GF-D8 (cell line): ENCODE results near the gene GPR37.

Experiments
- DNase-seq: peaks from one replicate; lab custom pipeline; 2025; lab: John Stamatoyannopoulos, UW

Gene GPR37

DNA sequence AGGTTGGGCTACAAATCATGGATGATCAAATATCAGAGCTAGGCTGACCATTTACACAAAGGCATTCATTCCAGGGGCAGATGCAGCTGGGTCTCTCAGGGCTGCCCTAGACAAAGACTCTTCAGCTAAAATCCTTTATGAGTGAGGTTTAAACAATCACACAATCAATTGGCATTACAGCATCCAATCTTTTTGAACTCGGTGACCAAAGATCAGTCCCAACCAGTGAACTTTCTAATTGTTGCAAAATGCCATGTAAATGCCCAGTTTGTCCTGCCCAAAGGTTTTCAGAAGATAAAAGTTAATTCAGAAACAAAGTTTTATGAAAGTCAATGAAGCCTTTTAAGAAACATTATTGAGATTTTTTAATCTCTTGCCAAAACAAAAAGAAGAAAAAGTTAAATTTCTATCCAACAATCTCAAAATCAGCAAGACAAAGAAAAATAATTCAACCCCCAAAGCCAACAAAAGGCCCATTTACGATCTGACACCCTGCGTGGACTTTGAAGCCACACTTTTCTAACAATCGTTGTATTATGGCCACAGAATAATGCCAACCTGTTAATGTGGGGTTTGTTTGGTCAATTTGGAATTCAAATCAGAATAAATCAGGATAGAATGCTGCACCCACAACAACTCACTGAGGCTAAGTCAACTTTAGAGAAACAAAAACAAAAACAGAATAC is 40.9 kb downstream of the GPR37 start:
- no peak for DNase-seq

- DNase-seq: no peak
These were observed 41.5 kb downstream of the GPR37 start for GRCh38 chr7:124724079-124724478.

GRCh38 chr7:124723012-124723411 is 42.6 kb downstream of the GPR37 start:
- no peak for DNase-seq

GRCh38 chr7:124722292-124722691 is 43.3 kb downstream of the GPR37 start:
- DNase-seq: no peak

DNA sequence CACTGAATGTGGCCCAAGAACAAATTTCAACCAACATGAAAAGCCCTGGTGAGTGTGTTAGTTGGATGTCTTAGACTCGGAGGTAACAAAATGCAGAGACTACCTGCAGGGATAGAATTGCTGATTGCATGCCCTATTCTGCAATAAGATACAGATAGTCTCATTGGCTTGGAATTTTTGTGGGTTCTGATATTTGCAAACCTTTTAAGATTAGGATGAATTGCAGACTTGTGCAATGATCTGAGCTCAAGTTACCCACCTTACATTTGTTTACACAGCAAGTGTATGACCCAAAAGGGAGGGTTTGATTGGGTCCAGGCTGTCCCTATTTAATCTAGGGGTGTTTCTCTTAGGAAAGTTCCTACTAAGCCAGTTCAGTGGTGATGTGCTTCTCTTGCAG is 45.4 kb downstream of the GPR37 start:
- no peak for DNase-seq

GRCh38 chr7:124718032-124718766 is 47.4 kb downstream of the GPR37 start:
- no peak for DNase-seq

DNA sequence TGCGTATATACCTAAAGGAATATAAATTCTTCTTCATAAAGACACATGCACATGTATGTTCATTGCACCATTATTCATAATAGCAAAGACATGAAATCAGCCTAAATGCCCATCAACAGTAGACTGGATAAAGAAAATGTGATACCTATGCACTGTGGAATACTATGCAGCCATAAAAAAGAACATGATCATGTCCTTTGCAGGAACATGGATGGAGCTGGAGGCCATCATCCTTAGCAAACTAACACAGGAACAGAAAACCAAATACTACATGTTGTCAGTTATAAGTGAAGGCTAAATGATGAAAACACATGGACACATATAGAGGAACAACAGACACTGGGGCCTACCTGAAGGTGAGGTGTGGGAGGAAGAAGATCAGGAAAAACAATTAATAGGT is 48.7 kb downstream of the GPR37 start:
- DNase-seq: no peak

GRCh38 chr7:124713086-124713485 is 52.5 kb downstream of the GPR37 start:
- no peak for DNase-seq

GRCh38 chr7:124712017-124712416 is 53.6 kb downstream of the GPR37 start:
- no peak for DNase-seq

GRCh38 chr7:124702385-124702784 is 63.2 kb downstream of the GPR37 start:
- no peak for DNase-seq

GRCh38 chr7:124701955-124702354 is 63.6 kb downstream of the GPR37 start:
- DNase-seq: no peak

DNA sequence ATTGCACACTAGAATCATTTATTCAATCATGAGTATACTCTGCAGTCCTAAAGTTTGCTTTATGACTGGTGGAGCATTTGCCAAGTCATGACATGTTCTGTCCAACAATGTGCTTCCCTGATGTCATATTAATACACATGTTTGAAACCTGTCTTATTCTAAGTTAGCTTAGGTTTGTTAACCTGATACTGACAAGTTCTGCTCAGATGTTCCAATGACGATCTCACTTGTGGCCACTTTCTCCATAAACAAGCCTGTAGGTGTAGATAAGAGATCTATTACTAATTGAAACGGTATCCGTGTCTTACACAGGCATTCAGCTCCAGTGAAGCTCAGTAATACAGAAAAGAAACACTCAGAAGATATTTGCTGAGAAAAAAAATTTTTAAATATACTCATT is 64.9 kb downstream of the GPR37 start:
- DNase-seq: no peak

DNA sequence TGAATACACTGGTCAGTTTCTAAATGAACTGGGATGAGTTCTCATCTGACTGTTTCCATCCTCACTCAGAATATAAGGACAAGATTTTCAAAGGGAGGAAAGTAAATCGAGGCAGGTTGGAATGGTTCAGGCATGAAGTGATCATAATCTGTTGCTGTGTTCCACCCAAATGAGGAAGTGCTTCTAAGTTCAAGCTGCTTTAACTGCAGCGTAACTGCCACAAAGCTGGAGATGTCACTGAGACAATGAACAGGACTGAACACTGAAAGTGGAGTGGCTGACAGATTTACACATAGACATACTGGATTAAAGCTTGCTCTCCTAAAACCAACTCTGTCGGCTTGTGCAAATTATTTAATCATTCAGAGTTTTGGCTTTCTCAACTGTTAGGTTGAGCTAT is 66.6 kb downstream of the GPR37 start:
- no peak for DNase-seq

GRCh38 chr7:124697746-124698145 is 67.8 kb downstream of the GPR37 start:
- no peak for DNase-seq
